HUES64 (cell line): ENCODE data around the gene ESR1.
"Not testable (repeated sequence)": the region's sequence is repeated elsewhere in the genome, so short reads cannot be mapped to it uniquely, and the experiment has no call there.

Experiments
- H3K27ac ChIP-seq: 2 replicates; pipeline ENCODE4 v1.7.0; 2013; ENCODE audit warnings: low read depth, low read length, inconsistent platforms
- H3K27me3 ChIP-seq: 2 replicates; pipeline ENCODE4 v1.6.1; 2013; ENCODE audit warnings: mild to moderate bottlenecking, low read length; ENCODE audit not compliant: insufficient read depth
- H3K36me3 ChIP-seq: 2 replicates; pipeline ENCODE4 v1.6.1; 2013; ENCODE audit warnings: mild to moderate bottlenecking, low read length; ENCODE audit not compliant: insufficient read depth
- H3K4me1 ChIP-seq: 2 replicates; pipeline ENCODE4 v1.6.1; 2013; ENCODE audit warnings: mild to moderate bottlenecking, low read length, moderate library complexity; ENCODE audit not compliant: insufficient read depth
- H3K4me3 ChIP-seq: 2 replicates; pipeline ENCODE4 v1.5.1; 2013; ENCODE audit warnings: mild to moderate bottlenecking, low read length, moderate library complexity
- H3K9ac ChIP-seq: 2 replicates; pipeline ENCODE4 v1.6.1; 2013; ENCODE audit warnings: mild to moderate bottlenecking, low read depth, low read length
- H3K9me3 ChIP-seq: 2 replicates; pipeline ENCODE4 v1.6.1; 2013; ENCODE audit warnings: low read depth, low read length; ENCODE audit not compliant: insufficient read depth
- WGBS: fragments of 150-250, 120-280 bp; methylation state at CpG from one replicate; pipeline ENCODE4 v1.1.7; 2013; ENCODE audit warnings: missing lambda C conversion rate; 5-methylcytosine and 5-hydroxymethylcytosine counted together

ESR1 gene

DNA sequence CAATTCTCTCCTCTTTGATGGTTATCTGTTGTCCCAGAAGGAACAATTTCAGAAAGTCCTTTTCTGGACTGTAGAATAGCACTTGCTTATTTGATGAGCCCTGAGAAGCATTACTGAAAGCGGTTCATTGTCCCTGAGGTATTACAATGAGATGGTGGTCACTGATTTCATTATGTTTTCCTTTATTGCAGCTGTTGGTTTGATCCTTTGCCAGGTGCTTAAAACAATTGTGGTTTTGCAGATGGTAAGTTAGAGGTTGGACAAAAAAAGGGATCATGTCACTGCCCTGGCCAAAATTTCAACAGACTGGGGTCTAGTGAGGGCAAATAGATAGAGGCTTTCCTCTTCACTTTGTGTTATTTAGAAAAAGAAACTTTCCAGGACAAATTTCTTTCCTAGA is 61.9 kb downstream of the ESR1 start:
- WGBS: 92% methylated on average over 1 of the region's 1 CpG
- Histone ChIP-seq H3K9me3 (no peaks in the 10 kb centered on the region), H3K27me3 (no peaks in the 10 kb centered on the region), H3K4me3 (no peak overlapping the region), H3K9ac (no peak overlapping the region), H3K36me3 (no peaks in the 10 kb centered on the region), H3K27ac (no peak overlapping the region), H3K4me1 (no peaks in the 10 kb centered on the region)

DNA sequence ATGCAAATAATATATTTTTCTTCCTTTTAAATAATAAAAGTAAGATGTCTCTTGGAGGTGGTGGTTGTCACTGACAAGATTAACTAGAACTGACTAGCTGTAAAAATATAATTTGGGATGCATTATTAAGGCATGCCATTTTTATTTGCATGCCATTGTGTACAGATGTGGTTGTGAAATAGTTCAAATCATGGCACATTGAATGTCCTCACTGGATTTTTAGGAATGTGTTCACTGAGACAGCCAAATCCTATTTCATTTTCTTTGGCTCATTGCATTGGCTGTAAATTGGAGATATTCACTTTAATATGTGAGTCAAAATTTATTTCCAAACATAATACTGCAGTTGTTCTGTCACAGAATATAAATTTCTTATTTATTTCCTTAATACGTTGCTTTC is 62.3 kb downstream of the ESR1 start:
- H3K4me1 ChIP-seq: no peaks in the 10 kb centered on the region
- no peaks in the 10 kb centered on the region for H3K27me3 ChIP-seq
- no peak overlapping the region for H3K4me3 ChIP-seq
- no peaks in the 10 kb centered on the region for H3K9me3 ChIP-seq
- WGBS: no CpG with 5 or more reads among the region's 1 CpG
- no peaks in the 10 kb centered on the region for H3K36me3 ChIP-seq
- H3K27ac ChIP-seq: no peak overlapping the region
- H3K9ac ChIP-seq: no peak overlapping the region

DNA sequence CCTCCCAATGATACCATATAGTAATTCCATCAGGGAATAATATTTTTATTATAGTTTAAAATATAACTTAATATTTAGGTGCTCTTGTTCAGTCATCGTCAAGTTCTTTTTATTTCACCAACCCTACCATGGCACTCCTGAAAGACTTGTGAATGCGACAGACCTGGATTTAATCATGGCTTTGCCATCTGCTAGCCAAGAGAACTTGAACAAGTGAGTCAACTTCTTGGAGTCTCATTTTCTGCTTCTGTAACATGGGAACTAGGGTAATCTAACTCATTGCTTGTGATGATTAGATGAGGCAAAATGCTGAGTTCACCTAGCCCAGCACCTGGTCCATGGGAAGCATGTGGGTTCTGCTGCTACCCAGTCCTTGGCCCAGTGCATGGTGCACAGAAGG is 62.9 kb downstream of the ESR1 start:
- Histone ChIP-seq H3K27me3 (no peaks in the 10 kb centered on the region), H3K36me3 (no peaks in the 10 kb centered on the region), H3K4me3 (no peak overlapping the region), H3K9me3 (no peaks in the 10 kb centered on the region), H3K4me1 (no peaks in the 10 kb centered on the region), H3K27ac (no peak overlapping the region), H3K9ac (no peak overlapping the region)
- 88% methylated on average over 2 of the region's 2 CpGs for WGBS

DNA sequence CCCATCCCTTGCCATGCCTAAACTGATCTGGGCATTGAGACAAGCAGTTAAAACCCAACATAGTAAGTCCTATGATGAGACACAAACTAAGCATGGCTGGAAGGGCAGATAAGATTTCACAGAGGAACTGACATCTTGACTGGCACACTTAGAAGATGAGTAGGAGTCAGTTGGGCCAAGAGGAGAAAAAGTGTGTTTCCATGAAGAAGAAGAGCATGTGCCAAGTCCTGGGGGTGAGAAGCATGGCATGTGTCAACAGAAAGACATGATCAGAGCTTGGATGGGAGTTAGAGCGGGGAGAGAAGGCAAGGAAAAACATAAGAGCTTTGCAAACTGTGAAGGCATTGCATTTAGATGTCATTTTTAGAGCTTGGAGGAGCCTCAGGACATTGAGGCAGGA is 68.0 kb downstream of the ESR1 start:
- no peak overlapping the region for H3K9ac ChIP-seq
- no peaks in the 10 kb centered on the region for H3K9me3 ChIP-seq

DNA sequence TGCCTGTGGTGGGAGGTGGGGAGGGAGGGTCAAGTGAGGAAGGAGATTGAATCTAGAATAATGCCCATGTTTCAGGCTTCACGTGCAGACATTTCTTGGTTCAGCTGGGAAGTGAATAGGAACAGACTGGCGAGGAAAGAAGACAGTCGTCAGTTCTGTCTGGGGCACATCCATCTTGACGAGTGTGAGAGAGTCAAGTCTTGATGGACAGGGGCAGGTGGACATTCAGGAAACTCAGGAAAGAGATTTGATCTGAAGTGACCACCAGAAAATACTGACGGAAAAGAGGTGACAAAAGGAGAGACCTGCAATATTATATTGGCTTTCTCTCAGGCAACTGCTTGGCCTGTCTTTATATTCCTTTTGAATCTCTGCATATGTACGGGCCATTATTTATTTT is 68.6 kb downstream of the ESR1 start:
- Histone ChIP-seq H3K4me3 (no peak overlapping the region), H3K9ac (no peak overlapping the region), H3K27me3 (no peaks in the 10 kb centered on the region), H3K27ac (no peak overlapping the region), H3K9me3 (no peaks in the 10 kb centered on the region), H3K4me1 (no peaks in the 10 kb centered on the region), H3K36me3 (no peaks in the 10 kb centered on the region)
- WGBS: 91% methylated on average over 6 of the region's 6 CpGs

More for the DNA sequence above, 68.0 kb downstream of the ESR1 start:
- H3K4me3 ChIP-seq: no peak overlapping the region
- no peaks in the 10 kb centered on the region for H3K4me1 ChIP-seq
- no peaks in the 10 kb centered on the region for H3K27me3 ChIP-seq
- 0% methylated on average over 1 of the region's 1 CpG for WGBS
- H3K36me3 ChIP-seq: no peaks in the 10 kb centered on the region
- no peak overlapping the region for H3K27ac ChIP-seq

DNA sequence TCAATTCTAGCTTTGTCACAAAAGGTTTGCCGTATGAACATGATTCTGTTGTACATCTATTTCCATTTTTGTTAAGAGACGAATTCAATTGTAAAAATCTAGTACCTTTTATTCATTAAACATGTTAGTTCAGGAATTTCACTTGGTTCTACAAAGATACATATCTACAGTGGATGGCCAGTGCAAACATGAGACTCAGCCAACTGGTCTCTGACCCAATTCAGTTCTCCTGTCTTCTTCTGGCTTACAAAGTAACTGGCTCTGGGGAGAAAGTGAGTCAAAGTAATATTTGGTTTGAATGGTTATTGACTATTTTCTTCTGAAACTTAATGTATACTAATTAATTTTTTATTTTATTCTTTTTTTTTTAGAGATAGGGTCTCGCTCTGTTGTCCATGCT is 70.0 kb downstream of the ESR1 start:
- Histone ChIP-seq H3K27ac (no peak overlapping the region), H3K36me3 (no peaks in the 10 kb centered on the region), H3K27me3 (no peaks in the 10 kb centered on the region), H3K4me1 (no peaks in the 10 kb centered on the region), H3K4me3 (no peak overlapping the region), H3K9me3 (no peaks in the 10 kb centered on the region), H3K9ac (no peak overlapping the region)
- WGBS: 94% methylated on average over 3 of the region's 3 CpGs

DNA sequence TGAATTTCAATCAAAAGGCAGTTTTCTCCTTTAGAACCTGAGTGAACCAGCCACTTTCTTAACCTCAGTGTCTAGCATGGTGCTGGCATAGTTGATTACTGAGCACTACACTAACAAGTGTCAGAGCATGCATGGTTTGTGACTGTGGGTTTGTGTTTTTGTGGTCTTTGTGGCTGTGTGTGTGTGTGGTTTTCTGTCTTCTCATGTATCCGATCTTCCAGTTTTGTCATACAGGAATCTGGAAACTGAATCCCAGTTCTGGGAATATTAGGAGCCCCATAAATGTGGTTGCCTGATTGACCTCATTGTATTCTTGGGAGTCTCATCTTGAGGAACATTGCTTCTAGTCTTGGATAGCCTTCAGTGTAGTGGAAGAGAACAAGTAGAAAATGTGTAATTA is 73.7 kb downstream of the ESR1 start:
- H3K27ac ChIP-seq: no peak overlapping the region
- H3K4me3 ChIP-seq: no peak overlapping the region
- 93% methylated on average over 1 of the region's 1 CpG for WGBS

DNA sequence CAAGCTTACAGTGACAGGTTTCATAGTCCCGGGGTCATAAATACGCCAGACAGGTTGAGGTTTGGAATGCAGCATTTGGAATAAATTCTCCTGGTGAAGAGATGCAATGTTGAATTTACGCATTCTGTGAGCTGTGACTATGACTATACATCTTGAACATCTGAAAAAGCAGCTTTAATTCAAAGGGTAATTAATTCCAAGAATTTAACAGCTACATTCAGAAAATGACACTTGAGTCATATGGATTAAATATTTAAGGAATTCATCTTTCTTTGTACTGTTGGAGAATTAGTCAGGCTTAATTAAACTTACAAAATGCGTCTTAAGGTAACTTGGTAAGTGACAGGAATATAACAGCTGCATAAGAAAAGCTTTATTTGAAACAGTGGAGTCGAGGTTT is 74.7 kb downstream of the ESR1 start:
- Histone ChIP-seq H3K9me3 (no peaks in the 10 kb centered on the region), H3K4me3 (no peak overlapping the region), H3K36me3 (no peaks in the 10 kb centered on the region), H3K27me3 (no peaks in the 10 kb centered on the region), H3K4me1 (no peaks in the 10 kb centered on the region), H3K9ac (no peak overlapping the region), H3K27ac (no peak overlapping the region)
- 91% methylated on average over 5 of the region's 5 CpGs for WGBS

More for the DNA sequence above, 73.7 kb downstream of the ESR1 start:
- Histone ChIP-seq H3K27me3 (no peaks in the 10 kb centered on the region), H3K9ac (no peak overlapping the region), H3K36me3 (no peaks in the 10 kb centered on the region), H3K9me3 (no peaks in the 10 kb centered on the region), H3K4me1 (no peaks in the 10 kb centered on the region)

DNA sequence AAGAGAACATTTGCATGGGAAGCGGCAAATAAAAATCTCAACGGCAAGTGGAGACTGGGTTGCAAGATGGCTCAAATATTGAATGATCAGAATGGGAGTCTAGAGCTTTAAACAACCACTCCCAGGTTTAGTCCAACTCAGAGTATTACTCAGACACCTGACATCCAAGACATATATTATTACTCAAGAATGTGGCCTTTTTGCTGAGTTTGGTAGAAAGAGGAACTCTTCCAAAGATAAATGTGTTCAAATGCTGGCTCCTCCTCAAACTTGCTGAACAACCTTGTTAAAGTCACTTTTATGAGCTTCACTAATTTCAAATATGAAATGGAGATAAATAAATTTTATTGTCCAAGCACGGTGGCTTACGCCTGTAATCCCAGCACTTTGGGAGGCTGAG is 77.8 kb downstream of the ESR1 start:
- H3K27ac ChIP-seq: no peak overlapping the region
- no peaks in the 10 kb centered on the region for H3K4me1 ChIP-seq
- no peak overlapping the region for H3K9ac ChIP-seq
- H3K36me3 ChIP-seq: no peaks in the 10 kb centered on the region
- no peaks in the 10 kb centered on the region for H3K27me3 ChIP-seq
- 95% methylated on average over 4 of the region's 4 CpGs for WGBS
- no peaks in the 10 kb centered on the region for H3K9me3 ChIP-seq
- no peak overlapping the region for H3K4me3 ChIP-seq

DNA sequence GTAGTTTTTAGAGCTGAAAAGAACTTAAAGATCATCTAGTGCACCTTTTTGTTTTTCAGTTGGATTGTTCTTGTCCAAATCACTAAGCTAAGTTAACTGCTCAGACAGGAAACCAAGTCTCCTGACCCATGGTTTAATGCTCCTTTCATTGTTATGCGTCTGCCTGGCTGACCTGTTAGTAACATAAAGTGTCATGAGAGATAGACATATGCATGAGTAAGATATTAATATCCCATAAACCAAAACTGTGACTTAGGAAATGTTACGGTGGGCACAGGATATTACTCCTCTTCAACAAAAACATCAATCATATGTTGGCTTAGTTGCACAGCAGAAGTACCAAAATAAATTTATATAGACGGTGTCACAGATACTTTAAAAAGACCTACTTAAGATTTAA is 84.0 kb downstream of the ESR1 start:
- Histone ChIP-seq H3K27ac (no peak overlapping the region), H3K9ac (no peak overlapping the region), H3K27me3 (no peaks in the 10 kb centered on the region), H3K36me3 (no peaks in the 10 kb centered on the region), H3K4me3 (no peak overlapping the region), H3K9me3 (no peaks in the 10 kb centered on the region), H3K4me1 (peaks cover 5% of the 10 kb centered on the region; the same call in 1 of the 2 replicates)
- WGBS: 90% methylated on average over 1 of the region's 3 CpGs

DNA sequence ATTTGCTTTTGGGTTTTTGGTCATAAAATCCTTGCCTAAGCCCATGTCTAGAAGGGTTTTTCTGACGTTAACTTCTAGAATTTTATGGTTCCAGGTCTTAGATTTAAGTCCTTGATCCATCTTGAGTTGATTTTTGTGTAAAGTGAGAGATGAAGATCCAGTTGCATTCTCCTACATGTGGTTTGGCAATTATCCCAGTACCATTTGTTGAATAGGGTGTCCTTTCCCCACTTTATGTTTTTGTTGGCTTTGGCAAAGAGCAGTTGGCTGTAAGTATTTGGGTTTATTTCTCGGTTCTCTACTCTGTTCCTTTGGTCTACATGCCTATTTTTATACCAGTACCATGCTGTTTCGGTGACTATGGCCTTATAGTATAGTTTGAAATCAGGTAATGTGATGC is 86.9 kb downstream of the ESR1 start:
- H3K27ac ChIP-seq, H3K36me3 ChIP-seq, H3K27me3 ChIP-seq, H3K4me3 ChIP-seq, H3K9ac ChIP-seq, H3K4me1 ChIP-seq, H3K9me3 ChIP-seq: not testable (repeated sequence)
- 87% methylated on average over 2 of the region's 3 CpGs for WGBS

DNA sequence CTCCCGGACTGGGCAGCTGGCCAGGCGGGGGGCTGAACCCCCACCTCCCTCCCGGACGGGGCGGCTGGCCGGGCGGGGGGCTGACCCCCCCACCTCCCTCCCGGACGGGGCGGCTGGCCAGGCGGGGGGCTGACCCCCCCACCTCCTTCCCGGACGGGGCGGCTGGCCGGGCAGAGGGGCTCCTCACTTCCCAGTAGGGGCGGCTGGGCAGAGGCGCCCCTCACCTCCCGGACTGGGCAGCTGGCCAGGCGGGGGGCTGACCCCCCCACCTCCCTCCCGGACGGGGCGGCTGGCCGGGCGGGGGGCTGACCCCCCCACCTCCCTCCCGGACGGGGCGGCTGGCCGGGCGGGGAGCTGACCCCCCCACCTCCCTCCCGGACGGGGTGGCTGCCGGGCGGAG is 91.7 kb downstream of the ESR1 start:
- H3K4me1 ChIP-seq, H3K36me3 ChIP-seq, H3K27me3 ChIP-seq, H3K27ac ChIP-seq, H3K9ac ChIP-seq, H3K4me3 ChIP-seq, H3K9me3 ChIP-seq: not testable (repeated sequence)
- 95% methylated on average over 6 of the region's 33 CpGs for WGBS
